ENCODE data around the gene DHPS.

The DHPS gene

GRCh38 chr19:12675399-12675798 lies 6.3 kb downstream of the DHPS start:
- no peak for DNase-seq (ENCODE audit: low read depth)

GRCh38 chr19:12672744-12673143 lies 8.9 kb downstream of the DHPS start:
- DNase-seq (ENCODE audit: low read depth), result no peak

- DNase-seq (ENCODE audit: low read depth), result no peak
Measured at GRCh38 chr19:12670159-12670928, 11.3 kb downstream of the DHPS start.

GRCh38 chr19:12669270-12670158 lies 12.2 kb downstream of the DHPS start:
- peak; percentile 76 for DNase-seq (ENCODE audit: low read depth)

GRCh38 chr19:12668932-12669269 lies 12.8 kb downstream of the DHPS start:
- no peak for DNase-seq (ENCODE audit: low read depth)

- DNase-seq (ENCODE audit: low read depth), result no peak
Measured at GRCh38 chr19:12668346-12668745, 13.3 kb downstream of the DHPS start.

- DNase-seq (ENCODE audit: low read depth), result no peak
Measured at GRCh38 chr19:12667731-12668302, 13.9 kb downstream of the DHPS start.

GRCh38 chr19:12666265-12667048 lies 15.2 kb downstream of the DHPS start, which contains the start of the genes MAN2B1 and WDR83:
TSS of gene MAN2B1 (minus strand) at chr19:12666742. CDS start at chr19:12666701, 41 bp downstream.
TSS of gene WDR83 (plus strand) at chr19:12666807. CDS start at chr19:12669791, 2,984 bp downstream.
- DNase-seq (ENCODE audit: low read depth), result no peak

- DNase-seq (ENCODE audit: low read depth), result no peak
Measured at GRCh38 chr19:12665671-12666264, 15.9 kb downstream of the DHPS start.

GRCh38 chr19:12665281-12665573 lies 16.5 kb downstream of the DHPS start:
- no peak for DNase-seq (ENCODE audit: low read depth)

GRCh38 chr19:12664406-12665280 lies 17.0 kb downstream of the DHPS start:
- DNase-seq (ENCODE audit: low read depth), result no peak

GRCh38 chr19:12660980-12661379 lies 20.7 kb downstream of the DHPS start:
- no peak for DNase-seq (ENCODE audit: low read depth)

GRCh38 chr19:12657966-12658365 lies 23.7 kb downstream of the DHPS start:
- no peak for DNase-seq (ENCODE audit: low read depth)

GRCh38 chr19:12656899-12657571 lies 24.6 kb downstream of the DHPS start:
- no peak for DNase-seq (ENCODE audit: low read depth)

- no peak for DNase-seq (ENCODE audit: low read depth)
Measured at GRCh38 chr19:12655546-12655945, 26.1 kb downstream of the DHPS start.

- no peak for DNase-seq (ENCODE audit: low read depth)
Measured at GRCh38 chr19:12652219-12652618, 29.5 kb downstream of the DHPS start.

- no peak for DNase-seq (ENCODE audit: low read depth)
Measured at GRCh38 chr19:12649941-12650340, 31.7 kb downstream of the DHPS start.

GRCh38 chr19:12648088-12648487 lies 33.6 kb downstream of the DHPS start:
- no peak for DNase-seq (ENCODE audit: low read depth)

GRCh38 chr19:12647490-12648071 lies 34.1 kb downstream of the DHPS start:
- DNase-seq (ENCODE audit: low read depth), result no peak

- no peak for DNase-seq (ENCODE audit: low read depth)
Measured at GRCh38 chr19:12647047-12647446, 34.6 kb downstream of the DHPS start.

All from HS-27A (cell line).